K562 (cell line): ENCODE results near the gene DLGAP1. TPM values are rescaled to one million over a fixed set of nuclear protein-coding genes. Genes with fewer than 3 reads are reported as not detected.

Source experiments
- AFF1 ChIP-seq, 2 experiments: fragments of 450-650 bp; IDR thresholded peaks; 2 replicates each; pipeline ENCODE4 v1.6.1; 2018; ENCODE audit warnings: mild to moderate bottlenecking in 2 of 2, low read depth in 1 of 2; ENCODE audit not compliant: partially characterized antibody in 2 of 2
- ARID4B ChIP-seq: sonication (generic); formaldehyde crosslinking; IDR thresholded peaks from 2 replicates; pipeline ENCODE4 v1.8.0; 2022; ENCODE audit warnings: mild to moderate bottlenecking, missing genetic modification reagents
- HBP1 ChIP-seq: fragments of 450-650 bp; formaldehyde crosslinking; IDR thresholded peaks from 2 replicates; pipeline ENCODE4 v1.4.0; 2022; ENCODE audit warnings: missing genetic modification characterization
- MBD1 ChIP-seq: fragments of 250-450 bp; sonication (Bioruptor Pico); IDR thresholded peaks from 2 replicates; pipeline ENCODE4 v1.8.0; 2022; ENCODE audit warnings: inconsistent platforms
- NONO ChIP-seq, 2 experiments: fragments of 200-400 bp in 1 of 2; fragments of 450-650 bp in 1 of 2; formaldehyde crosslinking in 1 of 2; IDR thresholded peaks; 2 replicates each; pipeline ENCODE4 v1.6.1; 2017; ENCODE audit warnings: low read depth in 2 of 2, mild to moderate bottlenecking in 2 of 2, moderate library complexity in 2 of 2, low read length in 1 of 2
- NR2C1 ChIP-seq, 2 experiments: fragments of 450-650 bp; IDR thresholded peaks; 2 replicates each; pipeline ENCODE4 v1.6.1; 2017; ENCODE audit warnings: mild to moderate bottlenecking in 2 of 2, antibody characterized with exemption in 1 of 2, inconsistent platforms in 1 of 2, missing compliant biosample characterization in 1 of 2, missing genetic modification characterization in 1 of 2
- PURB ChIP-seq: sonication (generic); formaldehyde crosslinking; IDR thresholded peaks from 2 replicates; pipeline ENCODE4 v1.9.0; 2021; ENCODE audit warnings: low read depth, mild to moderate bottlenecking, missing genetic modification reagents
- SETDB1 ChIP-seq: IDR thresholded peaks from one replicate; pipeline ENCODE4 v1.6.1; 2012; ENCODE audit warnings: low read length, control low read depth, inconsistent platforms
- SP1 ChIP-seq: sonication (generic); formaldehyde crosslinking; IDR thresholded peaks from 2 replicates; pipeline ENCODE4 v1.8.1; 2022; ENCODE audit warnings: mild to moderate bottlenecking, missing genetic modification reagents
- TAF7 ChIP-seq: fragments of 450-650 bp; IDR thresholded peaks from 2 replicates; pipeline ENCODE4 v1.6.1; 2016; ENCODE audit warnings: missing genetic modification characterization, missing compliant biosample characterization
- ZBED1 ChIP-seq: IDR thresholded peaks from 2 replicates; pipeline ENCODE4 v1.6.1; 2014
- ZNF133 ChIP-seq: fragments of 250-450 bp; sonication (Bioruptor Pico); IDR thresholded peaks from 2 replicates; pipeline ENCODE4 v1.4.0; 2020; ENCODE audit warnings: mild to moderate bottlenecking
- ZNF174 ChIP-seq: fragments of 250-450 bp; sonication (Bioruptor Pico); IDR thresholded peaks from 2 replicates; pipeline ENCODE4 v1.4.0; 2020; ENCODE audit warnings: mild to moderate bottlenecking
- ZNF395 ChIP-seq: fragments of 200-800 bp; sonication (Bioruptor generic); IDR thresholded peaks from 2 replicates; pipeline ENCODE4 v1.6.1; 2017; ENCODE audit warnings: missing genetic modification characterization, missing compliant biosample characterization
- polyA plus RNA-seq, 8 experiments: library from polyadenylated mRNA; depleted of rRNA in 4 of 8; stranded (reverse) in 5 of 8; unstranded in 3 of 8; fragments of >200 nt; fragmentation: Nextera tagmentation in 2 of 8; fragmentation: Illumina TruSeq in 1 of 8; extraction: Ambion mirVana in 2 of 8; extraction: Trizol in 1 of 8; gene quantifications; 2 replicates each; pipeline versions ENCODE4 v1.2.1 to v1.2.3, GENCODE V29; 2011 to 2014; ENCODE audit warnings: inconsistent platforms in 1 of 8, missing spikeins in 1 of 8
- total RNA-seq, 7 experiments: library from RNA; depleted of rRNA in 6 of 7; stranded (reverse); fragments of >200 nt in 6 of 7; fragmentation: Illumina TruSeq in 2 of 7; extraction: Trizol in 2 of 7; gene quantifications; 2 replicates each; pipeline versions ENCODE4 v1.2.1 to v1.2.3, GENCODE V29; 2011 to 2021; ENCODE audit warnings: low replicate concordance in 1 of 7

The DLGAP1 gene
- total and polyA plus RNA-seq, 9 of the 15 experiments (the other 6 are each of a cell fraction or from before 2014, with no cell fraction given), result 0.04 to 0.22 (median 0.08) TPM

GRCh38 chr18:3449512-3450011, 1005.5 kb downstream of the DLGAP1 start (continued):
- TF ChIP-seq ARID4B (peak; percentile 2), AFF1 (IDR thresholded peaks at IDR 0.05; ENCODE audit: low read depth in 1 of 2, partially characterized antibody in 2 of 2) (no peak), ZNF133 (CRISPR knock-in tag) (no peak), NR2C1 (IDR thresholded peaks at IDR 0.05) (no peak), NR2C1 (tag; IDR thresholded peaks at IDR 0.05) (no peak), ZNF395 (CRISPR knock-in tag) (no peak), PURB (no peak), SETDB1 (no peak), HBP1 (CRISPR knock-in tag) (no peak), NONO (IDR thresholded peaks at IDR 0.05; ENCODE audit: low read depth in 2 of 2, low read length in 1 of 2) (no peak), ZNF174 (no peak), SP1 (CRISPR knock-in tag) (no peak; the same call in 1 of the 2 replicates), ZBED1 (no peak), MBD1 (CRISPR knock-in tag) (no peak), TAF7 (tag) (0 out of 2 replicates have a peak, but pooled peaks have one; percentile 24)
